HG03103 (cell line): Measurements from ENCODE around the gene CACNA2D1.

Source experiments
- ATAC-seq: cut with Tn5 transposase; IDR thresholded peaks from one replicate; pipeline ENCODE4 v1.9.1; 2021; ENCODE audit warnings: low read depth; ENCODE audit not compliant: unreplicated experiment

Gene CACNA2D1

GRCh38 chr7:81926154-81926553 is 517.4 kb downstream of the CACNA2D1 start:
- no peak for ATAC-seq

DNA sequence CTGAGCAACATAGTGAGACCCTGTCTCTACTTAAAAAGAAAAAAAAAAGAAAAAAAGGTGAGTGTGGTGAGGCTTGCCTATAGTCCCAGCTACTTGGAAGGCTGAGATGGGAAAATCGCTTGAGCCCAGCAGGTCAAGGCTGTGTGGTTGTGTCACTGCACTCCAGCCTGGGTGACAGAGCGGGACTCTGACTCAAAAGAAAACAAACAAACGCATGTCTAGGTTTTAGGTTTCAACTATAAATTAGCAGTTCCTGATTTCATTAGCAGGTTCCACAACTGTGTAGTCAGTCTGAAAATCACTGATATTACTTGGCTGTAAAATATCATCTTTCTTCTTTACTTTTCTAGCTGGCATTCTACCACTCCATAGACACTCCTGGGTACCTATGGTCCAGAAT is 518.0 kb downstream of the CACNA2D1 start:
- no peak for ATAC-seq

DNA sequence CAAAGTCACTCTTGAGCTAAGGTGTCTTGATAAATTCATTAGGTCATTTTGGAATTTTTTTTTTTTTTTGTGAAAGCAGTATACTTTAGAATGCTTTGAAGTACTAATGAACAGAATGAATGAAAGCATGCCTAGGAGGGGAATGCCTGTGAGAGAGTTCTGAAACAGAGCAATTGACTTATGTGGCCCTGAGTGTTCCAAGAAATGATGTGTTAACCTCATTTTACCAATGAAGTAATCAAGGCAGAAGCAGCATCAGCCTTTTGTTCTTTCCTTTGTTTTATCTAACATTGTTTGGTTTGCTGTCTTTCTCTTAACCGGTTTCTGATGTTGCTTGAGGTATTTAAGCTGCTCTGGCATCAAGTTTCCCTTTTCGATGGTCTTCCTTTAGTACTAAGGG is 519.1 kb downstream of the CACNA2D1 start:
- ATAC-seq, result no peak

GRCh38 chr7:81919494-81919893 is 524.1 kb downstream of the CACNA2D1 start:
- ATAC-seq, result no peak

- ATAC-seq, result no peak
Observed at GRCh38 chr7:81908220-81908619, 535.4 kb downstream of the CACNA2D1 start.

GRCh38 chr7:81903115-81903514 is 540.5 kb downstream of the CACNA2D1 start:
- ATAC-seq, result no peak

- no peak for ATAC-seq
Observed at GRCh38 chr7:81902536-81902935, 541.0 kb downstream of the CACNA2D1 start.
